HG03139 (cell line): Measurements from ENCODE around the gene SLC30A4.

Experiments used
- ATAC-seq: cut with Tn5 transposase; IDR thresholded peaks from one replicate; pipeline ENCODE4 v1.9.1; 2021; ENCODE audit not compliant: unreplicated experiment

The SLC30A4 gene

DNA sequence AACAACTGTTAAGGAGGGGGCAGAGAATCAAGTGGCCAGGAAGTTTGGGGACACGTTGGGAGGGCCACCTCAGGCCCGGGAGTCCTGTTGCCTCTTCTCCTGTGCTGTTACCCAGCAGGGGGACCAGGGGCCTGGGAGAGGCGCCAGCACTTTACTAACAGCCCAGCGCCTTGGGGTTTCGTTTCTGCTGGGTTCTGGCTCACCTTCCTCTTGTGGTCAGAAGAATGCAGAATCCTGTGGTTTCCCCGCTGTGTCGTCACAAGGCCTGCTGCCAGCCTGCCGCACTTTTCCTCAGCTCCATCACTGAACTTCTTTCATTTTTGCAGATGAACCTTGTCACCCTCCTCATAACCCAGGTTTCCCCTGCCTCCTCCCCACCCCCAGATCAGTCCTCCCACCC lies 67.7 kb downstream of the SLC30A4 start:
- peak; percentile 40 for ATAC-seq

DNA sequence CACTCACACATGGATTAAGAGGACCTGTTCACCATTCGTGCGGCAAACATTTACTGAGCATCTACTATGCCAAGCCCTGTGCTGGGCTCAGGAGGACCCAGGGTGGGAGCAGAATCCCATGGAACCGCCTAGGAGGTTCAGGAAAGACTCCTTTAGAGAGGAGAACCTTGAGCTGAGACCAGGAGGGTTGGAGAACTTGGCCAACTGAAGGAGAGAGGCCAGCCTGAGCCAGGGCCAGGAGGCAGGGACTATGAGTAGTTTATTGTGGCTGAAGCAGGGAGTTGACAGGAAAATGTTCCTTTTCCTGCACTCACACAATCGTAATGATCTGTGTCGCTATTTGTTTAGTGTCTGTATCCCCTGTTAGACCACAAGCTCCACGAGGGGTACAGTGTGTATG lies 71.3 kb downstream of the SLC30A4 start:
- ATAC-seq, result no peak

DNA sequence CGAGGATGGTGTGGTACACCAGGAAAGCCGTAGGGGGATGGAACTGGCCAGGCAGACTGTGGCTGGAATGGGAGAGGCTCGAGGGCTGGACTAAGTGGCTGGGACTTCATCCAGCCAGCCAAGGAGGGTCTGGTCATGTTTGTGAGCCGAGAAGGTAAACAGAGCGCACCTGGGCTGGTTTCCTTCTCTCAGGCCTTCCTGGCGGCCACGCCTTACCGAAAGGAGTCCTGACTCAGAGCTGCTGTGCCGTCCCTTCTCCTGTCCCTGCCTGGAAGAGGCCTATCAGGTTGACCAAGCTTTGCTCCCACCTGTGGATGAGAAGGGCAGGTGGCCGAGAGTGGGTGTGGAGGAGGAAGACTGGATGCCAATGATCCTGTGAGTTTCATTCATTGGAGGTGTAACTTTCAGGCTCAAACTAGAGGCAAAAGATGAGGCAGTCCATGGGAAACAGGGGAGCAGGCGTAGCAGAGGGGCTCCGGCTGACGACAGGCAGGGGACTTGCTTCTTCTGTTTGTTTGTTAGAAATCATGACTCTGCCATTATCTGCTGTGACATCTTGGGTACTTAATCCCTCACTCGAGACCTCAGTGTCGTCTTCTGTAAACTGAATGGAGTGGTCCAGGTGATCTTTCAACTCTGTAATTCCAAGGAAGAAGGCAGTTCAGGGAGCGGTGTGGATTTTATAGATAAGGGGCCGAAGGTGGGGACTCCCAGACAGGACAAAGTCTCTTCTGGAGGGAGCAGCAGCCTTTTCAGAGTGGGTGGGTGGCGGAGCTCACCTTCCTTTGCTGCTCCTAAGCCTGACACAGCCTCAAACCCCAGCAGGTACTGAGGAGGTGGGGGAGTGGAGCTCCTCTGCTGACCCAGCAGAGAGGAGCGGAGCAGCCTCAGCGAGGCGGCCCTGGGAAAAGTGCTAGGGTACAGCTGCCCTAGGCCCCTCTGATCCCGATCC lies 72.4 kb downstream of the SLC30A4 start:
- no peak for ATAC-seq

DNA sequence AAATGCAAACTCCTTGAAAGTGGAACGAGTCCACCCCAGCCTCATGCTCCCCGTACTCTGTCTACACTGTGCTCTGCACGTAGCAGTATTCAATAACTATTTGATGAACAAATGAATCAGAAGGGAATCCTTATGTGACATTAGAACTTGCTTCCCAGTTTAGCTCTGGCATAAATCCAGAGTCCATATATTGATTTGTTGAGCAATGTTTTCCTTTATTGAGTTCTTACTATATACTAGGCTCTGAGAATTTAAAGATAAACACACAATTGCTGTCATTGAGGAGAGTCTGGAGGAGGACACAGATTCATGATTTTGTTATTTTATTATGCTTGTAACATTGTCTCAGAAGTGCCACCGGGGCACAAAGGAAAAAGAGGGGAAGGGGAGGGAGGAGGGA lies 73.2 kb downstream of the SLC30A4 start:
- no peak for ATAC-seq

DNA sequence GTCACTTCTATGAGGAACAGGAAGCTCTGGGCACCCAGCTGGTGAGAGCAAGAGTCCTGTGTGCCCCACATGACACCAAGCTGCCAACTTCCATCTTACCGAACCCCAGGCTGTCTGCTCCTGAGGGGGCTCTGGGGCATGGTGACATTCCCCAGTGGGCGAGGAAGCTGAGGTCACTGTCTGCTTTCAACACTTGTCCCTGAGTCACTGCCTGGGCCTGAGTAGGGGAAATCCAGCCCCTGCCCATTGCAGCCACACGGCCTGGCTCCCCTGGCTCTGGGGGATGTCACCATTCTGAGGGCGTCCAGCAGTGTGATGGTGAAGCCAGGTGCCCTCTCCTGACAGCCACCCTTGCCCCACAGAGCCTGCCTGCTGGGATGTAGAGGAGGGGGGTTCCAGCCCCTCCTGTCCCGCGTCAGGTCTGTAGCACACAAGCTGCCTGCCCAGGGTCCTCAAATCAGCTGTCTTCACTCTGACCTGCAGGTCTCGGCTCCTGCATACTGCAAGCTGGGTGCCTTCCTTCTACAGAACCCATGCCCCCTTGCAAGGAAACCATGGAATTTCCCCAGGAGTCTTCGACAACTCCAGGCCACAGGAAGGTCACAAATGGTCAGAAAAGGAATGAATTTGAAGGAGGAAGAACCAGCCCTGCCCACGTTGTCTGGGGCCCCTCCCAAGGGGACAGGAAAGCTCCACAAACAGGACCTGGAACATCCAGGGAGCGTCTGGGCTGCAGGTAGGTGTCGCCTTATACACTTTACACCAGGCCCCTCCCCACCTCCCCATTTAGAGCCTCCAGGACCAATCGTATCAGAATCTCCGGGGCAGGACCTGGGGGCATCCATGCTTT lies 74.3 kb downstream of the SLC30A4 start:
- ATAC-seq, result no peak

DNA sequence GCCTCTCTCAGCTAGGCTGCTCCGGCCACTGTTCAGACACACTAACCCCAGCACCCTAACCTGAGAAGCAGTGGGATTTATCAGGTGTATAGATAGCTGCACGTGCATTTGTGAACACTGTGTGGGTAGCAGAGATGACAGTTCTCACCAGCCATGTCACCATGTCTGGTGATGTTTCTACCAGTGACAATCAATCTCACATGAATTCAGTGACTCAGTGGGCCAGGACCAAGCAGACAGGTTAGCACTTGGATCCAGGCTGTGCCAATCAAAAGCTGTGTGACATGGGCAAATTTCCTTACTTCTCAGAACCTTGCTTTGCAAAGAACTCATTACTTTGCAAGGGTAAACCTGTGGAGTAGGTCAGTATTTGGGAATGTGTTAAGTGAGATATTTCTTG lies 78.9 kb downstream of the SLC30A4 start:
- ATAC-seq, result no peak

DNA sequence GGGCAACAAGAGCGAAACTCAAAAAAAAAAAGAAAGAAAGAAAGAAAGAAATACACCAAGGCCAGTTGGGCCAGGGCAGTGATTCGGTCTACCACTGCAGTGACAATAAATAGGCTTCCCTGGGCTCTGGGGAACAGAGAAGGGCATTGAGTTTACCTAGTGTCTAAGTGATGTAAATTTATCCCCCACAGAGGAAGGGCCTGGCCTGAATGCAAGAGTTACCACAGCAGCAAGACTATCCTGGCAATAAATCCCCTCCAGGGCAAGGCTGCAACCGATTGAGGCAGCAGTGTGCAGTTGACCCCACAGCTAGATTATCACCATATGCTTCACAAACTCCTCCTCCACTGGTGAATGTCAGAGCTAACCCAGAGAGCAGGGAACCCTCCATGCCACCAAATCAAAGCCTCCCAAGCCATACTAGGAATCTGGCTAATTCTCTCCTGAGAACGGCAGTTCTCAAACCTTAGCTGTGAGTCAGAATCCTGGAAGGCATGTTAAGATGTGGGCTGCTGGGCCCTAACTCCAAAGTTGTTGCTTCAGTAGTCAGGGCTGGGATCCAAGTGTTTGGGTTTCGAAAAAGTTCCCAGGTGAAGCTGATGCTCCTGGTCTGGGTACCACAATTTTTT lies 79.9 kb downstream of the SLC30A4 start:
- no peak for ATAC-seq

DNA sequence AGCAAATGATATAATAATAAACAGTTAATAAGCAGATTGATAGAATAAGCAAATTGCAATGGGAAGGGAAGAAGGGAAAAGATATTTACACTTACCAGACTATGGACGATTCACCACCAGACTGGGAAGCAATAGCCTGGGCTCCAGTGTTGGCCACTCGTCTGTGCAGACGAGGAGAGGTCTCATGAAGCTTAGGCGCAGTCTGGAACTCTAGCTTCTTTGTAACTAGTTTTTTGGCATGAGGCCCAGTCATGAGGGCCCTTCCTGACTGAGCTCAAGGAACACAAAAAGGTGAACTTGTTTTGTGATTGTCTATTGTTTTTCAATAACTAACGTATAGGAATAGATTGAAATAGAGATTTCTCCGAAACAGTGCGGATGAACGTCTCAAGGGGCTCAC lies 80.9 kb downstream of the SLC30A4 start:
- ATAC-seq, result no peak

DNA sequence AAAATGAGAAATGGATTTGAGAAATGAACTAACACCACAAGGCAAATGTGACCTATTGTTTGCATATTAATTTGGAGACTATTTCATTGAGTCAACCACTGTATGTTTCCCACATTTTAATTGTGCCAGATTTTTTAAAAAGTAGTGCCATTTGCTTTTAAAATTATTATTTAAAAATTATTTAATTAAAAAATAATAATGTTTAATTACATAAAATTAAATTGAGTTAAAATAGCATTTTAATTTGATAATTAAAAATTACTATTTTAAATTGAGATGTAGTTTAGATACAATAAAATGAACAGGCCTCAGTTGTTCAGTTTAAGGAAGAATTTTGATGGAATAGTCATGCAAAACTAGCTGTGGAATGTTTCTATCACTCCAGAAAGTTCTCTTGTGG lies 81.5 kb downstream of the SLC30A4 start:
- ATAC-seq, result no peak

DNA sequence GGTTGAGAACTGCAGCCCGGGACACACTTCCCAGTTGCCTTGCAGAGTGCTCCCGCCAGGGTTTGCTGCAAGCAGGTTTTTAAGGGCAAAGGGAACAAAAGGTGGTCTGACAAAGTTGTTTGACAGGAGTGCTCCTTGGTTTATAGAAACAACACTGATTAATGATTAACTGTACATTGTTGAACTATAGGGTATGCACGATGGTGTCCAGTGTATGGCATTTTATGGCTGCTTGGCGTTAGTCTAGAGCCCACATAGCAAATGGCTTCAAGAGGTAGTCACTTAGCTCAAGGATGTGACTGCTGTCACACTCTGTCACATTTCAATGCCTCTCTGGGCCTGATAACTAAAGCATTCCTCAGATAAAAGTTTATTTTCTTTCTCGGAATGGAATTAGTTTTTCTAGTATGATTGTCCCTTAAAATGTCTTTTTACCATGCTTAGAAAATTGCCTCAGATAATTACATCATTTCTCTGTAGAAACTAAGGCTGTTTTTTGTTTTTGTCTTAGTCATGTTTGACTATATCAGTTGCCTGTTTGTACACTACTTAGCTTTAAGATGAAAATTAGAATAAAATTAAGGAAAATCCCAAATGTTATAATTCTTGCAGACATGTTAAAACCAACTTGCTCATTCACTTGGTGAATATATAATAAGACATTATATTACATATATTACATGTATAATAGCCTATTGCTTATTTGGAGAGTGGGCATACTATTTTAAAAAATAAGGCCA lies 82.9 kb downstream of the SLC30A4 start:
- no peak for ATAC-seq

DNA sequence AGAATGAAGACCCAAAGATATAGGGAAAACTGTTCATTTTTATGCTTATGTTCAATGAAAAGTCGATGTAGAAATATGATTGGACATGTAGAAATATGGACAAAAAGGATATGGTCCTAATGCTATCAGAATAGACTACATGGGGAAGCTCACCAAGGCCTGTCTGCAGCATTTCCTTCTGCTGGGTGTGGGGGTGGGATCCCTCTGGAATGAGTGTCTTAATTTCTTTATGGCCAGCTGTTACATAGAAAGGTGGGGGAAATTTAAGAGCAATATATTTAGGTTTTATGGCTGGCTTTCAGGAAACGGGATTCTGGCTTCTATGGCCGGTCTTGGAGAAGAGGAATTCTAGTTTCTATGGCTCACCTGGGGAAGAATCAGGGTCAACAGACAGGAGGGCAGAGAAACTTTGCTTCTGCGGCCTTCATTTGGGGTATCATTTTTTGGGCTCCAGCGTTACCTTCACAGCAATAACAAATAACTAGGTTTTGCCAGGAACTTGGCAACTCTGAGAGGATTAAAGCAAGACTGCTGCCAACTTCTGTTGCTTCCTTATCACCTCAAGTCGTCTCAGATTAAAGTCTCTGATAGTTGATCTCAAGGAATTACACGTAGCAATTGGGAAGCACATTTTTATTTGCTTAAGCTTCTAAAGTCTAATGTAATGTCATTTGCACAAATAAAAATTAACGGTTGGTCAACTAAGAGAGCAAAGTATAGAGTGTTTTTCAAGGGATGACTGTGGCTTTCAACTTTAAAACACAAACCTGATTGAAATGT lies 87.2 kb downstream of the SLC30A4 start:
- no peak for ATAC-seq

DNA sequence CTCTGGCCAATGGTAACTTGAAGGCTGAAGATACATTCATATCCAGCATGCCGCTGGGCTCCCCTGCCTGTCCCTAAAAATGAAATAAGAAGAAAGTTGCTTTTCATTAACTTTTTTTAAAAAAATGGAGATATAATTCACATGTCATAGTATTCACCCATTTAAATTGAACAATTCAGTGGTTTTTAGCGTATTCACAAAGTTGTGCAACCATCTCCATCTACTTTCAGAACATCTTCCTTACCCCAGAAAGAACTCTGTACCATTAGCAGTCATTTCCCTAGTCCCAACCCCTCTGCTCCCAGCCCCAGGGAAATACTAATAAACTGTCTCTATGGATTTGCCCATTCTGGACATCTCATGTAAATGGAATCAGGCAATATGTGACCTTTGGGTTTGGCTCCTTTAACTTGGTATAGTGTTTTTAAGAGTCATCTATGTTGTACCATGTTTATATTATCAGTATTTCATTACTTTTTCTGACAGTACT lies 88.4 kb downstream of the SLC30A4 start:
- no peak for ATAC-seq

DNA sequence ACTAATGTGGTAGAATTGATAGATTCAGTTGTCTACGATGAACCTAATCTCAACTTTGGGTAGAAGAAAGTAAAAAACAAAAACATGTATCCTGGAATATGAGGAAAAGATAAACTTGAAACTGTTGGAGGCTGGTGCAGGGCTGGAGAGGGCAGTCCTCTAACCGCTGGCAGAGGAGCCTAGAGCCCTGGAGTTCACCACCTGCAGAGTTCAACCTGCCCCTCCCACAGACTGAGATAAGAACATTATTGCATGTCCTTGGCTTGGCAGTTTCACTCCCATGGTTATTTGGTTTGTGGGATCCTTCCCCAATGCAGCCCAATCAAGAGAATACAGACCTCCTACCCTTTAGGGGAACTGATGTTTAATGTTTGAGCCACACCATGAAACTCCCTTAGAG lies 91.0 kb downstream of the SLC30A4 start:
- no peak for ATAC-seq

DNA sequence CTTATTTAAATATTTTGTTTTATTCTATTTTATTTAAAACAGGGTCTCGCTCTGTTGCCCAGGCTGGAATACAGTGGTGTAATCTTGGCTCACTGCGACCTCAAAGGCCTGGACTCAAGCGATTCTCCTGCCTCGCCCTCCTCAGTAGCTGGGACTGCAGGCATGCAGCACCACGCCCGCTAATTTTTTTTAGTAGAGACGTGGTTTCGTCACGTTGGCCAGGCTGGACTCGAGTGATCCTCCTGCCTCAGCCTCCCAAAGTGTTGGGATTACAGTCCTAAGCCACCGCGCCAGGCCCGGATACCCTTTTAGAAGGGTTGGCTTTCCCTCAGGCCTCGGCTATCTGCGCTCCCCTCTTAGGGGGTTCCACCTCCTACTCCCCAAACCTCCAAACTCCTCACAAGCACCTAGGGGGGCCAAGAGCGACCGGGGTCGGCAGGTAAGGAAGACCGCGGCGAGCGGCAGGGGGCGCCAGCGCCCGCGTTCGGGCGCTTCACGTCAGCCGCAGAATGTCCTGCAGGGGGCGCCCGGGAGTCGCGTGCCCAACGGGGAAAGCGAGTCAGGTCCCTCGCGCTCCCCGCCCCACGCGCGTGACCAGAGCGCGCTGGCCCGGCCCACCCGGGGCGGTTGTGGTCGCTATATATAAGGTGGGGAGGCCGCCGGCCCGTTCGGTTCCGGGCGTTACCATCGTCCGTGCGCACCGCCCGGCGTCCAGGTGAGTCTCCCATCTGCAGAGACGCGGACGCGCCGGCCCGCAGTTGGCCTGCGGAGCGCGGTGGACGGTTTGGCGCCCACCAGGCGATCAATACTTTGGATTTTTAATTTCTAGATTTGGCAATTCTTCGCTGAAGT lies 92.4 kb downstream of the SLC30A4 start:
- ATAC-seq, result peak; percentile 54
